SK-N-SH (cell line): ENCODE measurements around the gene LECT2. TPM values are rescaled to one million over a fixed set of nuclear protein-coding genes. Genes with fewer than 3 reads are reported as not detected.

Experiments
- CTCF ChIA-PET: fragments of 300-600, 350-600 bp; formaldehyde crosslinking; extraction: SDS; loops from one replicate; lab custom pipeline; 2021; lab: Yijun Ruan, JAX
- POLR2A ChIA-PET: fragments of 350-600 bp; sonication (Branson Sonifier 250); formaldehyde crosslinking; extraction: SDS; loops from one replicate; lab custom pipeline; 2020; ENCODE audit warnings: antibody characterized with exemption, inconsistent platforms; lab: Yijun Ruan, JAX
- DNase-seq: peaks from one replicate; pipeline ENCODE4 v3.0.0; 2012
- H2AFZ ChIP-seq: fragments of 200-600 bp; sonication (generic); 2 replicates; pipeline ENCODE4 v1.8.1; 2016; ENCODE audit warnings: antibody characterized with exemption, mild to moderate bottlenecking, low read depth
- H3F3A ChIP-seq: fragments of 200-600 bp; sonication (generic); replicated peaks from 2 replicates; pipeline ENCODE3; 2016; ENCODE audit warnings: antibody characterized with exemption, mild to moderate bottlenecking; ENCODE audit not compliant: insufficient read depth
- H3K27ac ChIP-seq, 2 experiments: fragments of 200-500 bp in 1 of 2; fragments of 200-600 bp in 1 of 2; sonication (Bioruptor generic) in 1 of 2; sonication (generic), shearing (Covaris generic) in 1 of 2; 2 replicates each; pipeline versions ENCODE4 v1.5.1 to v1.6.1; 2014 to 2016; ENCODE audit warnings: low read depth in 2 of 2, inconsistent platforms in 1 of 2, low read length in 1 of 2, mild to moderate bottlenecking in 1 of 2, mixed read lengths in 1 of 2
- H3K27me3 ChIP-seq: fragments of 200-600 bp; sonication (generic), shearing (Covaris generic); 2 replicates; pipeline ENCODE4 v1.6.1; 2016; ENCODE audit warnings: mixed run types; ENCODE audit not compliant: insufficient read depth
- H3K36me3 ChIP-seq, 2 experiments: fragments of 200-500 bp in 1 of 2; fragments of 200-600 bp in 1 of 2; sonication (Bioruptor generic) in 1 of 2; sonication (generic) in 1 of 2; replicated peaks in 1 of 2; 2 replicates each; pipeline versions ENCODE3 to v1.5.1; 2014 to 2016; ENCODE audit warnings: low read length in 1 of 2, mild to moderate bottlenecking in 1 of 2; ENCODE audit not compliant: insufficient read depth in 2 of 2, control insufficient read depth in 1 of 2
- H3K4me1 ChIP-seq, 2 experiments: fragments of 200-500 bp in 1 of 2; fragments of 200-600 bp in 1 of 2; sonication (Bioruptor generic) in 1 of 2; sonication (generic), shearing (Covaris generic) in 1 of 2; 2 replicates each; pipeline versions ENCODE4 v1.5.1 to v1.6.1; 2014 to 2016; ENCODE audit warnings: low read depth in 1 of 2, low read length in 1 of 2, mixed run types in 1 of 2; ENCODE audit not compliant: insufficient read depth in 2 of 2, control insufficient read depth in 1 of 2
- H3K4me2 ChIP-seq: fragments of 200-600 bp; sonication (generic), shearing (Covaris generic); 2 replicates; pipeline ENCODE4 v1.6.1; 2017; ENCODE audit warnings: mixed run types
- H3K4me3 ChIP-seq, 2 experiments: fragments of 200-500 bp in 1 of 2; fragments of 200-600 bp in 1 of 2; sonication (Bioruptor generic) in 1 of 2; sonication (generic), shearing (Covaris generic) in 1 of 2; 2 replicates each; pipeline versions ENCODE4 v1.5.1 to v1.8.1; 2014 to 2016; ENCODE audit warnings: low read depth in 2 of 2, inconsistent platforms in 1 of 2, low read length in 1 of 2, mild to moderate bottlenecking in 1 of 2, mixed read lengths in 1 of 2, moderate library complexity in 1 of 2
- H3K79me2 ChIP-seq: fragments of 200-600 bp; sonication (generic); 2 replicates; pipeline ENCODE4 v1.8.1; 2017; ENCODE audit warnings: mild to moderate bottlenecking; ENCODE audit not compliant: insufficient read depth
- H3K9ac ChIP-seq: fragments of 200-600 bp; sonication (generic); 2 replicates; pipeline ENCODE4 v1.6.1; 2017; ENCODE audit warnings: mixed run types
- H3K9me2 ChIP-seq: fragments of 200-600 bp; sonication (generic); 2 replicates; pipeline ENCODE4 v1.6.1; 2017; ENCODE audit warnings: mixed run types
- H3K9me3 ChIP-seq: fragments of 200-600 bp; sonication (generic); 2 replicates; pipeline ENCODE4 v1.6.1; 2017; ENCODE audit warnings: mixed run types, mild to moderate bottlenecking, moderate library complexity
- H4K20me1 ChIP-seq: fragments of 200-600 bp; sonication (generic); 2 replicates; pipeline ENCODE4 v1.6.1; 2017; ENCODE audit warnings: mild to moderate bottlenecking, mixed run types; ENCODE audit not compliant: insufficient read depth
- CHD2 ChIP-seq: fragments of 150-350 bp; IDR thresholded peaks from 2 replicates; pipeline ENCODE4 v1.6.1; 2018; ENCODE audit warnings: low read length; ENCODE audit not compliant: partially characterized antibody
- MXI1 ChIP-seq: IDR thresholded peaks from 2 replicates; pipeline ENCODE4 v1.6.1; 2012; ENCODE audit warnings: mild to moderate bottlenecking, low read depth, low read length, improper control_type of control experiment
- NRF1 ChIP-seq: IDR thresholded peaks from 2 replicates; pipeline ENCODE4 v1.6.1; 2012; ENCODE audit warnings: low read depth, mild to moderate bottlenecking, low read length
- RAD21 ChIP-seq: IDR thresholded peaks from 2 replicates; pipeline ENCODE4 v1.6.1; 2012; ENCODE audit warnings: mild to moderate bottlenecking, low read length
- REST ChIP-seq: IDR thresholded peaks from 2 replicates; pipeline ENCODE4 v1.6.1; 2012; ENCODE audit warnings: mild to moderate bottlenecking, low read depth, low read length, moderate library complexity
- TAF1 ChIP-seq: IDR thresholded peaks from 2 replicates; pipeline ENCODE4 v1.6.1; 2012; ENCODE audit warnings: low read depth, mild to moderate bottlenecking, low read length, moderate library complexity, borderline replicate concordance
- YY1 ChIP-seq: IDR thresholded peaks from 2 replicates; pipeline ENCODE4 v1.4.0; 2012; ENCODE audit warnings: low read depth, mild to moderate bottlenecking
- WGBS: methylation state at CpG from one replicate; pipeline ENCODE4 v1.1.6; 2017; ENCODE audit warnings: low lambda C conversion rate; 5-methylcytosine and 5-hydroxymethylcytosine counted together
- polyA plus RNA-seq, 3 experiments: library from polyadenylated mRNA; depleted of rRNA; stranded (reverse); fragments of >200 nt; gene quantifications; 2 replicates each; pipeline ENCODE4 v1.2.3, GENCODE V29; 2012

LECT2 gene
- polyA plus RNA-seq, 1 of the 3 experiments (the other 2 are of a cell fraction) = 0.18 TPM

- Histone ChIP-seq H3K79me2 (no peaks in the 10 kb centered on the region), H2AFZ (no peak overlapping the region), H3K9me3 (no peaks in the 10 kb centered on the region; the same call in 1 of the 2 replicates), H3K4me2 (no peak overlapping the region), H3K4me1 (peaks cover 0 to 9% of the 10 kb centered on the region in 2 experiments; a peak in 1 of 4 replicates), H3K27me3 (no peaks in the 10 kb centered on the region), H3K9ac (no peak overlapping the region), H3F3A (peaks cover 18% of the 10 kb centered on the region), H3K36me3 (no peaks in the 10 kb centered on the region), H3K4me3 (no peak overlapping the region), H3K27ac (no peak overlapping the region), H3K9me2 (no peaks in the 10 kb centered on the region), H4K20me1 (no peaks in the 10 kb centered on the region)
- DNase-seq = no peak
- WGBS = 81% methylated on average over 4 of the region's 4 CpGs
- no peak for TF ChIP-seq CHD2
- no peak for TF ChIP-seq MXI1
- TF ChIP-seq YY1 = no peak
- ChIA-PET POLR2A (no interaction called here), CTCF (no interaction called here)
These were observed 11.4 kb upstream of the LECT2 start for GRCh38 chr5:135966165-135966564.

- no peak overlapping the region for H3K4me3 ChIP-seq
- H3K79me2 ChIP-seq = no peaks in the 10 kb centered on the region
- no peaks in the 10 kb centered on the region for H3K27me3 ChIP-seq
- DNase-seq = no peak
- H3K4me1 ChIP-seq = peaks cover 0 to 9% of the 10 kb centered on the region in 2 experiments; a peak in 1 of 4 replicates
- H3K9me2 ChIP-seq = no peaks in the 10 kb centered on the region
- no peak overlapping the region for H2AFZ ChIP-seq
- no peak for TF ChIP-seq REST
- no peak for TF ChIP-seq NRF1
- no peak for TF ChIP-seq RAD21
- TF ChIP-seq TAF1 = no peak
- no peak overlapping the region for H3K4me2 ChIP-seq
- peak overlapping the region in 1 of 2 experiments; percentile 28; a peak in 1 of 4 replicates for H3K27ac ChIP-seq
- H3K9me3 ChIP-seq = no peaks in the 10 kb centered on the region; the same call in 1 of the 2 replicates
- ChIA-PET POLR2A (no interaction called here), CTCF (no interaction called here)
- no peak overlapping the region for H3K9ac ChIP-seq
- 97% methylated on average over 3 of the region's 3 CpGs for WGBS
- no peaks in the 10 kb centered on the region for H3K36me3 ChIP-seq
- H3F3A ChIP-seq = peaks cover 18% of the 10 kb centered on the region
- H4K20me1 ChIP-seq = no peaks in the 10 kb centered on the region
These were observed 10.7 kb upstream of the LECT2 start for GRCh38 chr5:135965504-135965903.
